MM.1S (cell line): ENCODE measurements around the gene KCNIP4.

Source experiments
- CTCF ChIP-seq: fragments of 300-600 bp; sonication (generic); IDR thresholded peaks from 2 replicates; pipeline ENCODE4 v1.5.1; 2016; ENCODE audit warnings: antibody characterized with exemption, low read length, mixed read lengths
- EZH2 ChIP-seq: fragments of 300-600 bp; sonication (generic); optimal IDR thresholded peaks from 2 replicates; pipeline ENCODE3; 2017; ENCODE audit warnings: low read depth, mild to moderate bottlenecking, antibody characterized with exemption, low read length, mixed read lengths
- EZH2phosphoT487 ChIP-seq: fragments of 300-600 bp; sonication (generic); IDR thresholded peaks from 2 replicates; pipeline ENCODE4 v1.6.1; 2018; ENCODE audit warnings: antibody characterized with exemption, low read length

GRCh38 chr4:21077967-21078366 lies 870.6 kb downstream of the KCNIP4 start:
- TF ChIP-seq EZH2 = no peak
- no peak for TF ChIP-seq CTCF
- no peak for TF ChIP-seq EZH2phosphoT487
